ENCODE data around the gene LRRTM3.

Gene LRRTM3

DNA sequence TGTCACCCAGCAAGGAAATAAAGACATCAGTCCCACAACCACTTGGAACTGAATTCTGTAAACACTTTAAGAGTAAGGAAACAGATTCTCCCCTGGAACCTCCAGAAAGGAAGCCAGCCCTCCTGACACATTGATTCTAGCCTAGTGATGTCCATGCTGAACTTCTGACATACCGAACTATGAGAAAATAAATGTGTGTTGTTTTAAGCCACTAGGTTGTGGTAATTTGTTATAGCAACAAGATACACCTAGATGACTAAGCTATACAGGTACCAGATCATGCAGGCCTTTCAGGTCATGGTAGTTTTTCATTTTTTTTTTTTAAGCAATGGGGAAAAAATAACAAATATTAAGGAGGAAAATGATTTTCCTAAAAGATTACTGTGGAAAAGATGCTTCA, 37.6 kb upstream of the LRRTM3 start:
- TF ChIP-seq, protein P1, sequence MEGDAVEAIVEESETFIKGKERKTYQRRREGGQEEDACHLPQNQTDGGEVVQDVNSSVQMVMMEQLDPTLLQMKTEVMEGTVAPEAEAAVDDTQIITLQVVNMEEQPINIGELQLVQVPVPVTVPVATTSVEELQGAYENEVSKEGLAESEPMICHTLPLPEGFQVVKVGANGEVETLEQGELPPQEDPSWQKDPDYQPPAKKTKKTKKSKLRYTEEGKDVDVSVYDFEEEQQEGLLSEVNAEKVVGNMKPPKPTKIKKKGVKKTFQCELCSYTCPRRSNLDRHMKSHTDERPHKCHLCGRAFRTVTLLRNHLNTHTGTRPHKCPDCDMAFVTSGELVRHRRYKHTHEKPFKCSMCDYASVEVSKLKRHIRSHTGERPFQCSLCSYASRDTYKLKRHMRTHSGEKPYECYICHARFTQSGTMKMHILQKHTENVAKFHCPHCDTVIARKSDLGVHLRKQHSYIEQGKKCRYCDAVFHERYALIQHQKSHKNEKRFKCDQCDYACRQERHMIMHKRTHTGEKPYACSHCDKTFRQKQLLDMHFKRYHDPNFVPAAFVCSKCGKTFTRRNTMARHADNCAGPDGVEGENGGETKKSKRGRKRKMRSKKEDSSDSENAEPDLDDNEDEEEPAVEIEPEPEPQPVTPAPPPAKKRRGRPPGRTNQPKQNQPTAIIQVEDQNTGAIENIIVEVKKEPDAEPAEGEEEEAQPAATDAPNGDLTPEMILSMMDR (IDR thresholded peaks at IDR 0.05; ENCODE audit: low read depth, low read length, missing control alignments) = no peak
- no peak overlapping the region for H3K4me3 ChIP-seq (ENCODE audit: low read depth, low read length)
- no peak for DNase-seq (ENCODE audit: low read depth)

DNA sequence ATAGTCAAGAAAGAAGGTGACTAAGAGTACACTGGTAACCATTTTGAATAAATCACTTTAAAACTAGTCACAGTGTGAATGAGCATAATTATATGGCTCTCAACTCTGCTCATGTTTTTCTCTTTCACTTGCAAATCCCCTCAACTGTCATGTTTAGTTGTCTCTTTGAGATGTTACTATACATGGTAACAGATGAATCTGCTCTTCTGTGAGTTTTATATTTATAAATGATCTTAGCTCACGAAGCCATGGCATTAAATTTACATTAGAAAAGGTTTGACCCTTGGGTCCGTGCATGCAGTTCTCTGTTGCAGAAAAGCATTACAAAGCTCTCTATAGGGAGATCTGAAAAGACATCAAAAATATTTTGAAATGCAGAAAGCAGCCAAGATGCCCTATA, 33.0 kb upstream of the LRRTM3 start:
- DNase-seq (ENCODE audit: low read depth) = no peak
- no peak overlapping the region for H3K4me3 ChIP-seq (ENCODE audit: low read depth, low read length)
- TF ChIP-seq, protein P1 (IDR thresholded peaks at IDR 0.05; ENCODE audit: low read depth, low read length, missing control alignments) = no peak

DNA sequence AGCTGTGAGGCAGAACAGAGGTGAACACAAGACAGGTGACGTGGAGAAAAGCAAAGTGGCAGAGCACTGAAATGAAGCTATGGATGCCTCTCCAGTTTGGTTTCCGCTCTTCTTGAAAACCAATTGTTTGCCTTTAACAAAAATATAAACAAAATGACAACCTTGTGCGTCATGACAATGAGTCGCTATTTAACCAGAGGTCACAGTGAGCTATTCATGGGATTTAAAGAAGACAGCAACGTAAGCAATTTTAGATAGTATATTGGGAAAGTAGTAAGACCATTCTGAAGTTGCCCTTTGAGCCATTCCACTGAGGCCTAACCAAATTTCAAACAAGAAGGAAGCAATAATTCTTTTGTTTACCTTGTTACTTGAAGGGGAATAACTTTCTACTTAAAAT, 15.2 kb upstream of the LRRTM3 start:
- TF ChIP-seq, protein P1 (IDR thresholded peaks at IDR 0.05; ENCODE audit: low read depth, low read length, missing control alignments) = no peak
- no peak for DNase-seq (ENCODE audit: low read depth)
- no peak overlapping the region for H3K4me3 ChIP-seq (ENCODE audit: low read depth, low read length)

DNA sequence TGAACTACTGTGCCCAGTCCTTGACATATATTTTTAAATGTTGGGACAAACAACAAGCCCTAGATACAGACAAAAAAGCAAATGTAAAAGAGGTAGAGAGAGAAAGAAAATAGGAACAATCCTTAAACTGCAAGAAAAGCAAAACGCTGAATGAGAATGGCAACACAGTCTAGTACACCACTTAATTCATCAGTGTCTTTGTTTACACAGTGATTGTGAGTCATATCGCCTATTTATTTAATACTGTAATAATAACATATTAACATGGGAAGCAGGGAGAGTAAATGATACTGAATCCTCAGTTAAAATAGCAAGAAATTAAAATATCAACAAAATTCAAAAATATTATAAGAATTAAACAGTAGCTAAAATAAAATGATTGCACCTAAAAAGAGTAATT, 9.8 kb upstream of the LRRTM3 start:
- TF ChIP-seq, protein P1 (IDR thresholded peaks at IDR 0.05; ENCODE audit: low read depth, low read length, missing control alignments) = no peak
- DNase-seq (ENCODE audit: low read depth) = no peak
- H3K4me3 ChIP-seq (ENCODE audit: low read depth, low read length) = no peak overlapping the region

DNA sequence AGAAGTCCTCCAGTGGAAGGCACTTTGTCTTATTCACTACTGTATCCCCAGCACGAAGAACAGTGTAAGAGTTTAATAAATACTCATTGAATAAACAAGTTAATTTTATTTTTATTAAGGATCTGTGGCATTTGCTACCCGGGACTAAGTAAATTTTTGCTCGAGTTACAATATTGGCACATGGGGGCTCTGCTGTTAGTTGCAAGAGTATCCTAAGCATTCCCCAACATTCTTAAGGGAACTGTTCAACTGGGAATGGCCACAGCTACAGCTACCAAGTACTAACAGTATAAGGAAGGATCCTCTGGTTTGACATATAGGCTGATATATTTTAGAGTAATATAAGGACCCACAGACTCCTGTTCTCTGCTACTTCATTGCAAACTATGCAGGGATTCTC, 8.7 kb upstream of the LRRTM3 start:
- DNase-seq (ENCODE audit: low read depth) = no peak
- TF ChIP-seq, protein P1 (IDR thresholded peaks at IDR 0.05; ENCODE audit: low read depth, low read length, missing control alignments) = no peak

DNA sequence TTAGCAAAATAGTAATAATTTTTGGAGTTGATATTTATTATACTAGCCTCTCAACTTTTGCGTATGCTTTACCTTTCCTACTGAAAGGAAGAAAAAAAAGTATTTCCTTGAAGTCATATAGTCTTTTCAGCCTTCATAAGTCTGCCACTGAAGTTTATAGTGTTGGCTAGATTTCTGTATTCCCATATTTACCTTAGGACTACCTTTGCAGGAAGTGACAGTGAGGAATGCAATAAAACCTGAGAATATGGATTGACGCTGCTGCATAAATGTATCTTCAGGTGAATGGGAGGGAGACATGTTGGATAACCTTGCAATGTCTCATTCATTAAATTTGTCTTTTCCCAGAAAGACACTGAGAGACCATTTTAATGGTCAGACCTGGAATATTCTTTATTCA, 6.6 kb upstream of the LRRTM3 start:
- H3K4me3 ChIP-seq (ENCODE audit: low read depth, low read length) = no peak overlapping the region
- DNase-seq (ENCODE audit: low read depth) = no peak
- TF ChIP-seq, protein P1 (IDR thresholded peaks at IDR 0.05; ENCODE audit: low read depth, low read length, missing control alignments) = no peak

More for the DNA sequence above, 8.7 kb upstream of the LRRTM3 start:
- H3K4me3 ChIP-seq (ENCODE audit: low read depth, low read length) = no peak overlapping the region

DNA sequence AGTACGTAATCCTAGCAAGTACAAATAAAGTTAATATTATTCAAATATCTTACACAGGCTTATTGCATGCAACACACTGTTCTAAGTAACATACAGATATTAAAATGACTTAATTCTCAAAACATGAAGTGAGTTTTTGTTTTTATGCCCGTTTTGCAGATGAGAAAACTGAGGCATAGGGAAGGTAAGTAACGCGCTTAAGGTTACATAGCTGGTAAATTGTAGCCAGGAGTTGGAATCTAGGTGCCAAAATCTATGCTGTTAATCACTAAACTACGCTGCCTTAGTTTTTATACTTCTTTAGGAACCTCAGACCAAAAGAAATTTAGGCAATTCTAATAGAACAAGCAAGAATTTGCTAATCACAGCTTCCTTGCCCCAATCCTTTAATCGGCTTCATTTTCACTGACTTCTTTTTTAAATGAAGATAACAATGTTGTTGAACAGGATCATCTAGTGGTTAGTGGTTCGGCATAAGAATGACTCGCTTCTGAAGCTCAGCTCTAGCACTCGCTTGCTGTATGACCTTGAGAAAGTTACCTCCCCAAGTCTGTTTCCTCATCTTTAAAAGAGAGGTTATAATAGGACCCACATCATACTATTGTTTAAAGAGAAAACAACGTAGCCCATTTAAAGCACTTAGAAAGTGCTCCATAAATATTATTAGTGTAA, 1.0 kb upstream of the LRRTM3 start:
- no peak for DNase-seq (ENCODE audit: low read depth)
- H3K4me3 ChIP-seq (ENCODE audit: low read depth, low read length) = no peak overlapping the region
- TF ChIP-seq, protein P1 (IDR thresholded peaks at IDR 0.05; ENCODE audit: low read depth, low read length, missing control alignments) = no peak

Data from GM12864 (cell line).